HG03060 (cell line): ENCODE measurements around the gene DIO3.

Experiments
- ATAC-seq: cut with Tn5 transposase; IDR thresholded peaks from one replicate; pipeline ENCODE4 v1.9.1; 2021; ENCODE audit warnings: low read depth, moderate number of reproducible peaks; ENCODE audit not compliant: unreplicated experiment

DIO3 gene

DNA sequence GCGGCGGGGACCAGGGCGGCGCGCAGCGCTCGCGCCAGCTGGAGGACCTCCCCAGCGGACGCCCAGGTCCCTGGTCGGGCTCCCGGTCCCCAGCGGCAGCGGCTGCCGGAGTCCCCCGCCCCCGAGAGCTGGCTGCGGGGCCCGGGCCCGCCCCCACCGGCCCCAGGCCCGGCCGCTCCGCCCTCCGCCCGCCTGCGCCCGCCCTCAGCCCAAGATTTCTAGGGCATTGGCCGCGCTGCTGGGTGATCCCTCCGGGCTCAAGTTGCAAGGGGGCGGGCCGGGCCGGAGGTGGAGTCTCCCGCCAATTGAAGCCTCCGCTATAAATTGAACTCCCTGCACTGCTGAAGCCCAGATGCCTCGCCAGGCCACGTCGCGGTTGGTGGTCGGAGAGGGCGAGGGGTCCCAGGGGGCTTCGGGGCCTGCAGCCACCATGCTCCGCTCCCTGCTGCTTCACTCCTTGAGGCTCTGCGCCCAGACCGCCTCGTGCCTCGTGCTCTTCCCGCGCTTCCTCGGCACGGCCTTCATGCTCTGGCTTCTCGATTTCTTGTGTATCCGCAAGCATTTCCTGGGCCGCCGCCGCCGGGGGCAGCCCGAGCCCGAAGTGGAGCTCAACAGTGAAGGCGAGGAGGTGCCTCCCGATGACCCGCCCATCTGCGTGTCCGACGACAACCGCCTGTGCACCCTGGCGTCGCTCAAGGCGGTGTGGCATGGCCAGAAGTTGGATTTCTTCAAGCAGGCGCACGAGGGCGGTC is at the start of gene DIO3:
Gene DIO3, plus strand, starts transcription at position 351 of the 752 bp plus-strand sequence.
- ATAC-seq, result no peak

DNA sequence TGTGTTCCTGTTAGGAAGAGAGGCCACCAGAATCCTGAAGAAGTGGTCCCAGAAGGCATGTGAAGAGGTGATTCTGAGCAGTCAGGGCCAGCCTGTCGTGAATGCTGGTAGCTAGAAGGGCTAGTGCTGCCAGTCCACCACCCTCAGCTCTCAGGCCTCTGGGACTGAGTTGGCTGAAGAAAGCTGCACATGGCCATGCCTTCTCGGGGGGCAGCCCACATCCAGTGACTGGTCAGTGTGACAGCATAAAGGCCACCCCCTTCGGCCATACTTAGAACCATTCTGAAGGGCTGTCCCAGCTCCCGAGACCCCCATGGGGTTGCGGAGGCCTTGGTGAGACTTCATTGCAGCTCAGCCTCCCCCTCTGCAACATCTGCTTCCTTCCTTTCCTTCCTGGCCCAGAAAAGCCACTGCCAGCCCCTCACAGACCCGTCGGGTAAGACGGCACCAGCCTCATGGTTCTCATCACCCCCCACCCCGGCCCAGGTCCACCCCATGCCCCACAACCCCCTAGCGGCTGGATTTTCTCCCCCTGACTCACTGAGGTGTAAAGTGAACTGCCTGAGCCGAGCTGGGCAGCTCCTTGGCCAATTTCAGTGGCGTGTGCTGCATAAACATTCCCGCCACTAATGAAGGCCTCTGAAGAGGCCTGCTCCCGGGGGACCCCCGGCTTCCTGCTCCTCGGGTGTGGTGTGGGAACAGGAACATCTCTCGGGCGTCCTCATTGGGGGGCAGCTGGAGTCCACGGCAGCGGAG is 49.5 kb upstream of the DIO3 start:
- ATAC-seq, result no peak

DNA sequence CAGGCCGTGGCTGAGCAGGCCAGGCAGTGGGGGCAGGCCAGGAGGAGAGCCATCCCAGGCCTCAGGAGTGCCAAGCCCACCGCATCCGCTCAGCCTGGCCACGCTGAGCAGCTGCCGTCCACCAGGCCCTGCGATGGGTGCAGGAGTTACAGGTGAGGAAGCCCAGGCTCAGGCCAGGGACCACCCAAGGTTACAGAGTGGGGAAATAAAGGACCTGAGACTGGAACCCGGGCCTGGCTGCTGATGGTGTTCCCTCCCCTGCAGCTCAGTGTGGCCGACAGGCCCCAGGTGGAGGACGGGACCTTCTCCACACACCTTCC is 49.0 kb upstream of the DIO3 start:
- ATAC-seq, result no peak

DNA sequence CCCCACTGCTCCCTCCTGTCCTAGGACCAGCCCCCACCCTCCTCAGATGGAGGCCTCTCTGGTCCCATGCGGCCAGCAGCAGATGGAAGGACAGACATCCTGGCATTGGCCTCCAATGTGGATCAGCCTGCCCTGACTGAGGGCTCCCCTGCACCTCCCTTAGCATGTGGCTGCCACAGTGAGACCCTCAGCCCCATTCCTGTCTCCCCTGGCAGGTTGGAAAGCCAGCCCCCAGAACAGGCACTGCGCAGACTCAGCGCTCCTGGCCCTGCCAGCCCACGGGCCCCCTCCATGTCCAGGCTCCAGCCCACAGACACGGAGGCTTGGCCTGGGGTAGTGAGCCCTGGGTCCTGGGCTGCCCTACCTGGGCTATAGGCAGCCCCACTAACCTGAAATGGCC is 47.2 kb upstream of the DIO3 start:
- ATAC-seq, result no peak

DNA sequence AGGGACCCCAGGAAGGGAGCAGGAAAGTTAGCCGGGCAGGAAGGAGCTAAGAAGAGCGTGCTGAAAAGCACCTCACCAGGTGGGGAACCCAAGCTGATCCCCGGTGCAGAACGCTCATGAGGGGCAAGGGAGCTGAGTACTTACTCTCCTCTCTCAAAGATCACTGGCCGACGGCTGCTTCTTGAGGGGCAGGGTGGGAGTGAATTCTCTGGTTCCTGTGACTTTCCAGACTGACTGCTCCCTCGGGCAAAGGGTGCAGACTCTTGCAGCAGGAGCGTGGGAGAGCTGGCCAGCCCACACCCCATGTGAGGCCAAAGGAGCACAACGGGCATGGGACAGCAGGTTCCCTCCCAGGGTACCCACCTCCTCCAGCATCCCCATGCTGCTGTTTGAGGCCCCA is 44.9 kb upstream of the DIO3 start:
- no peak for ATAC-seq

DNA sequence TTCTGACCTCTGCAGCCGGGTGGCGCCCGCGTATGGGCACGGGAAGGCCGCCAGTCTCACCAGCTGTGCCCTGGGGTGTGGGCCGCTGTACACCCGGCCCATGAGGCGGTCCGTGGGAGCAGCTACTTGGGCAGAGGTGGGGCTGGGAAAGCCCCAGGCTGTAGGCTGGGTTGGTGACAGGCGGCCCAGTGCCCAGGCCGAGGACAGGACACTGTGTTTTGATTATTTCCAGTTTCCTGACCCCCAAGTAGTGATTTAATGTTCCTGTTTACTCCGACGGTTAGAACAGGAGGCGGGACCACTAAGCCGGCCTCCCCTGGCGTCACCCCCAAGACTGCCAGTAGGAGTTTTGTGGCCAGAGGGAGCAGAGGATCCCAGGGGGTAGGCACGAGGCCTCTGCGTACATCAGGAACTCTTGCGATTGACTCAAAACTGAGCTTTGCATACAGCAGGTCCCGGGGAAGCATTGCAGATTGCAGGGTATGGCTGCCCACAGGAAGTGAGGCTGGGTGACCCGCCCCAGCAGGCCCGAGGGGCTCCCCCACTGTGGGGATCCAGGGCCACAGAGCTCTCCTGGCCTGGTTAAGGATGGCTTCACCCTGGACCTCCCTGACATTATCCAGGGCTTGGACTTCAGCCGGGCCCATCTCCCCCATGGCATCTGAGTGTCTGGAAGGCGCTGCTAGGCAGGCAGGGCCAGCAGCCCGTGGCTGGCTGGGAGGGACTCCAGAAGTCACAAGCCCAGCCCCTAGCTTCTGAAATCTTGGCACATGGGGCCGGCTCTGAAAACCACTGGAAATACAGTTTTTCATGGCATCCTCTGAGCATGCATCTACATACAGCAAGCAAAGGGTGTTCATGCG is 42.5 kb upstream of the DIO3 start:
- ATAC-seq, result no peak

DNA sequence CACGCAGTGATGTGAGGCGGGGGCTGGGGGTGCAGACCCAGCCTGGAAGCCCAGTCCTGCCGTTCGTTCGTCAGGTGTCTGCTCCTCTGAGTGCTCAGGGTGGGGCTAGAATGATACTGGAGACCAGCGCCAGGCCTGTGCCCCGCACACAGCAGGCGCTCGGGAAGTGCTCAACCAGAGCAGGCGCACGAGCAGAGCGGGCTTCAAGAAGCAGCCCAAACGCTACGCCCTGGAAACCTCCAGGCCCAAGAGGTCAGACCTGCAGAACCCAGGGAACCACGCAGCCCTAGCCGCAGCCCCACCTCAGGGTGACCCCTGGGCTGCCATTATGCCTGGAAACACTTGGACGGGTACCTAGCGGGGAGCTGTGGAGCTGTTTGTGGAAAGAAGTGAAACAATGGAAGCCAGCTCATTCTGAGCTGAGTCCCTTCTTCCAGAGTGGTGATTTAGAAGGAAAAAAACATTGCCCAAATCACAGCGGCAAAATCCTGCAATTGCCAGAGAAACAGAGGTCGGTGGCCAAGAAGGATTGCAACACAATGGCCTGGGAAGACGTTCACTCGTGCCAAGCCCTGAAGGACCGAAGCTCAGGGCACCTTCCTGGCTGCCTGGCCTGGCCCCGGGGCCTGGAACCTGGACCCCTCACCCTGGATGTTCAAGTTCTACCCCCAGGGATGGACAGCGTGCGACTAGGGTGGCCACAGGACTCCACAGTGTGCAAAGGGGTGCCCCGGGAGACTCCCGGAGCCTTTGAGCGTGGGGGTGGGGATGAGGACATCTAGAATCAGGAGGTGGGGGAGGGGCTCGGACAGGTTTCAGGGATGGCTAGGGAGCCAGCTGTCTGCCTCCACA is 40.4 kb upstream of the DIO3 start:
- no peak for ATAC-seq

DNA sequence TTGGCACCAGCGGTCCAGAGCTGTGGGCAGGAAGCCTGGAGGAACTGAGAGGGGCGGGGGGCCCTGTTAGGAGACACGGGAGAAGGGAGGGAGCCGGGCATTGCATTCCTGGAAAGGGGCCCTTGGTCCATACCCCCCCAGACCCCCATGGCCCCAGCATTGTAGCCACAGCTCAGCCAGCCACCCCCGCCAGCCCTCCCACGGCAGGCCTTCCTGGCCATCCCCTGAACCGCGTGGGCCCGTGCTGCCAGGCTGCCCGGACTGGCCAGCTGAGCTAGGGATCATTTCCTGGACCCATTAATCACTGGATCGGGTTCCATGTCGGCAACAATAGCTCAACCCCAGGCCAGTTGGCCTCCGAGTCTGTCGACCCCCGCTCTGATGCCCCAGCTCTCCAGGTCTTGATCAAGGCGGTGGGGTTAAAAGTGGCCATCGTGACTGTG is 39.8 kb upstream of the DIO3 start:
- ATAC-seq, result no peak

DNA sequence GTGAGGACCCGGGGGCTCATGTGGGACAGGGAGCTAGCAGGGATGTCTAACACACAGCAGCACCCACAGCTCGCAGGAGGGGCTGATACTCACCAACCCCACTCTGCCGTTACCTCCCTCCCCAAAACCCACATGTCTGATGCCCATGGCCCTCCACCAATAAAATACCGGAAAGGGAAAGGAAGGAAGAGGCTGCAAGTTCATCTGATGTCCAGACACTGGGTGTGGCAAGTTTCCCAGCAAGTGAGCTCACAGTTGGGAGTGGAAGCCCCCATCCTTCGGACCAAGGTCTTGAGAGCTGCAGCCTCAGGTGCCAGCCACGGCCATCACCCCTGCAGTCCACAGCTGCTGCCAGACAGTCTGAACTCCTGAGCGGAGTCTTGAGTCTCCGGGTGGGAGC is 39.3 kb upstream of the DIO3 start:
- no peak for ATAC-seq

DNA sequence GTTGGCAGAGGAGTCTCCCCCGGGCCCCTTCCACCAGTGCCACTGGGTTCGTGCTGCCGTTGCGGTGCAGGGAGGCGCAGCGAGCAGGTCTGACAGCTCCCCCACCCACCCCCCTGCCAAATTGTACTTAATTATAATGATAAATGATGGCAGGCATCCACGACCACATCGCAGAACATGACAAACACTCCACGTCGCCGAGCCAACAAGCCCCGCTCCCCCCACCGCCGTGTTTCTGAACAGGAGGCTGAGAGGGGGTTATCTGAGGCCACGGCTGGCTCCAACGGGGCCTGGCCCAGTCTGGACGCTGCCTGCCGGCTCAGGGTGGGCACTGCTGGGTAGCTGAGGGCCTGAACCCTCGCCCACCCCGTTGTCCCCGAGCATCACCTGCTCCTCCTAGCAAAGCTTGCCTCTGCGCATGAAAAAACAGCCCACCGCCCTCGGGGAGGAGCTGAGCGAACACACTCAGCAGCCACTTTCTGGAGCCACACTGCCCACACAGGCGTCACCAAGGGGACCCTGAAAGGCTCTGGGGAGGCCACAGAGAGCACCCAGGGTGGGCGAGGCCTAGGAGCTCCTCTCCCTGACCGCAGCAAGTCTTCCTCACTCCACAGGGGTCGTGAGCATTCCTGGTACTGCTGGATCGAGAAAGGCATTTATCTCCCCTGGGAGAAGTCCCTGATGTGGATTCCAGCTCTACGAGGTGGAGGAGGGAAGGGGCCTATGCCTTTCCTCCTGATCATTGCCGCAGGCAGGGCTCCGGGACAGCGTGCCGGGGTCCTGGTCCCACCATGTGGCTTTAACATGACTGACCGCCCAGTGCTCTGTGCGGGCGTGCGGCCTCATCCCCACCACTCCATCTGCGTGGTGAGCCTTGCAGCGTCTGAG is 35.4 kb upstream of the DIO3 start:
- no peak for ATAC-seq

DNA sequence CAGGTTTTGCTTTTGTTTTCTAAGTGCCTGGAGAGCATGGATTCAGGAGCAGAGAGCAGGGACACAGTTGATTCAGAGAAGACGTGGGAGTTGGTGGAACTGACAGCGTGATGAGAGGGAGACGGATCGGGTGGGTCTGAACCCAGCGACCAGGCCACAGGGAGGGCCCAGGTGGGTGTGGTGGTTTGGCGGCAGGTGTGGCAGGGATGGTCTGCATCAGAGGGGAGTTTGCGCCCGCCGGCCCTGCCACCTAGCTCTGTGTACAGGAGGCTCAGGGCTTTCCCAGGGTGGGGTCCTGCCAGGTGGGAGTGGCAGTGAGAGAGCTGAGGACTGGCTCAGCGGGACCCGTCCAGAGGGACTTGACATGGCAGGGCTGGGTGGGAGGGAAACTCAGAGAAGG is 33.3 kb upstream of the DIO3 start:
- no peak for ATAC-seq

DNA sequence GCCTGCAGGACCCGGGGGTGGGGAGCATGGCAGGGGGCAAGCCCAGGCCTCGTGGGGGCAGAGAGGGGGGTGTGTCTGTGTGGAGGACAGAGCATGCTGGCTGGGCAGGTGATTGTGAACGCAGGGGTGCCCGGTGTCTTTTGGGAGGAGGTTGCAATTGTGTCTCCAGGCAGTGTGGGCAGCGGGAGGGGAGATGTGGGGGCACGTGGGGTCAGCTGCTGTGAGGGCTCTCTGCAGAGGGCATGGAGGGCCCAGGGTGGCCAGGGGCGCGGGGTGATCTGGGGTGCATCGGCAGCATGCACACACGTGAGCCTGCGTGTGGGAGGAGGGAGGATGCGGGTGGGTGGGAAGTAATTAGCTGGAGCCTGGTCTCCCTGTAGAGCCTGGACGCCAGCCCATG is 32.2 kb upstream of the DIO3 start:
- no peak for ATAC-seq

DNA sequence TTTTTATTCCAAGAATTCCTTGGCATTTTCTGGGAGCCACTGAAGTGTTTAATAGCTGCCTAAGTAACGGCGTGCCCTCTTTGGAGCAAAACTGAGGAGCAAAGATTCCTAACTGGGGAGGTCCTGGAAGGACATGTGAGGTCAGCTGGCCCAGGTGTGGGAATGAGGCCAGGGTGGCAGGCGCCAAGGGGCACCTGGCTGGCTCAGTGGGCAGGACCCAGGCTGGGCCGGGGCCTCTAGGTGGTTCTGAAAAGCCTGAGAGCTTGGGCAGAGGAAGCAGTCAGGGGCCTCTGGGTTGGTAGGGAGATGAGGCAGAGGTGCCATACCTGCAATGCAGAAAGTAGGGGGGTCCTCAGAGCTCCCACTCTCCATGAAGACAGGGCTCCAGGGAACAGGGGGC is 27.1 kb upstream of the DIO3 start:
- no peak for ATAC-seq

DNA sequence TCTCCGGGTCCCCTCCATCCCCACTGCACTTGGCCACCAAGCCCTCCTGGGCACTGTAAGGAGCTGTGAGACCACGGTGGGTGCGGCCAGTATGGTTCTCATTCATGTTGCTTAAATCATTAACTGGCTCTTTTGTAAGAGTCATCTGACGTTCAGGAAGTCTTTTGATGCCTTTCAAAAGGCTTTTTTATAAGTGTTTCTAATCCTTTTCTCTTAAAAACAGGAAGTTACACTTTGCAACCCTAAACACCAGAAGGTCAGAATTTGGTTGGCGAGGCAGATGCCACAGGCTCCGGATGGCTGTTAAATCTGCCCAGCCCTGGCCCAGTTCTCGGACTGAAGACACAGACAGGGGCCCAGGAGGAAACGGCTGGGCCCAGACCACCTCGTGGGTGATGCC is 26.1 kb upstream of the DIO3 start:
- ATAC-seq, result no peak

DNA sequence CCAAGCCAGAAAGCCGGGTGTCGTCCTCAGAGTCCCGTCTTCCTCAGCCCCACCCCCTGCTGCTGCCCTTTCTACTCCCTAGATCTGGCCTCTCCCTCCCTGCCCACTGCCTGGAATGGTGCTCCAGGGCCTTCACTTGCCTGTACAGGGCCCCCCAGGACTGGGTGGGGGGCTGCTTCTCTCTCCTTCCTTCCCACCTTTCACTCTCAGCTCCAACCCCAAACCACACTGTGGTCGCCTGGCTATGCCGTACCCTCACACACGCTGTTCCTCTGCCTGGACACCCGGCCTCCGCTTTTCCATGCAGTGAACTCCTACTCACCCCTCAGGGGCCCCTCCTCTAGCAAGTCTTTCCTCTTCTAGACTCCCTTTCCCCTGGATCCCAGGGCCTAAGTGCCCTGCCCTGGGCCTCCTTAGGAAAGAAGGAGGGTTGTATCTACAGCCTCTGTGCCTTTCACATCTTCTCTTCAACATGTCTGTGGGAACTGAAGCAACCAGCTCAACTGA is 25.5 kb upstream of the DIO3 start:
- ATAC-seq, result no peak

DNA sequence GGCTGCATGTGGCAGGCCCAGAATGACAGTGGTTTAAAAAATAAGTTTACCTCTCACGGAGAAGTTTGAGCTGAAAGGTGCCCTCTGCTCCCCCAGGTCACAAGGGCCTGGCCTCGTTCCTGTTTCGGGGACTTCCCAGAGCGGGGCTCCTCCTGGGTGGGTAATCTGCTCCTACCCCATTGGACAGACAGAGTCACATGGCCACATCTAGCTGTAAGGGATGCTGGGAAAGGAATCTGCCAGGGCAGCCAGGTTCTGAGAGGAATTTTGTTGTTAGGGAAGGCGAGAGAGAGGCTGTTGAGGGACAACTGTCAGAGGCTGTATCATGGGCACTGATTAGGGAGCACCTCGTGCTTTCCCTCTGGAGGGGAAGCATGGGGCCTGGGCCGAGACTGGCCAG is 24.0 kb upstream of the DIO3 start:
- no peak for ATAC-seq

DNA sequence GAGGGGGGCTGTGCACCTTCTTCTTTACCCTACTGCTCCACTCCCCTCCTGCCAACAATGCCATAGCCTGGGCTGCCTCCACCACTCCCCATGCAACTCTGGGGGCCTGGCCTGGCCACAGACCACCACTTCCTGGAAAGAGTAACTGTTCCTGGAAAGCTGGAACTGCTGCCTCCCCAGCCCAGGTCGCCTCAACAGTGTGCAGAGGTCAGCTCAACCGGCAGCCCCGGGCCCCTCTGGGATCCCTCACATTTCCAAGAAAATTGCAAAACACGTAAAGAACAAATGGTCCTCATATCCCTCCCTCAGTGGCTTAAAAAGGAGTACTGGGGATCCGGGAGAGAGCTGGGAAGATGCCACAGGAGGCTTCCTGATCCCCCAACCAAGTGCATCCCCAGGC is 22.4 kb upstream of the DIO3 start:
- ATAC-seq, result no peak

DNA sequence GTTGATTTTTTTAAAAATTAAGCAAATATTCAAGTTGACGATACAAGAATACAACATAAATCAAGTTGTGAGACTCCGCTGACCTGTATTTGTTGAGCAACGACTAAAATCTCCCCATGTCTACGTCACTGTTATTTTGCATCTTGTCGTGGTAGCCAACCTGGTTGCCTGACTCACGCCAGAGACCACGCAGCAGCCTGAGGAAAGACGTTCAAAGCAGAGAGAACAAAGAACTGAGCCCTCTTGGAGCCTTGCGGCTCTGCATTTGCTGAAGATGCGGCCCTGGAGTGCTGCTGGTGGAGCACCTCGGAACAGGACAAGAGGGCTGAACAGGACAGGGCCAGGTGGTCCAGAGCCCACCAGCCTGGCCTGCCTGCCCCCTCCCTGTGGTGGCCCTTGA is 21.4 kb upstream of the DIO3 start:
- ATAC-seq, result no peak
